Dermis microvascular lymphatic vessel endothelial cell (primary cell): ENCODE data around the gene OPA3. TPM values are rescaled to one million over a fixed set of nuclear protein-coding genes. Genes with fewer than 3 reads are reported as not detected.
A peak's percentile ranks its signal among the peaks of the same experiment; 100 is the strongest.
"Not testable (repeated sequence)": the region's sequence is repeated elsewhere in the genome, so short reads cannot be mapped to it uniquely, and the experiment has no call there.

Experiments
- DNase-seq, 2 donors: peaks; one replicate each; pipeline versions ENCODE4 v3.0.0 to v3.0.0-alpha.2; 2010; ENCODE audit warnings: low read depth in 2 of 2
- total RNA-seq: library from RNA; depleted of rRNA; stranded (reverse); fragments of >200 nt; gene quantifications from 2 replicates; pipeline ENCODE4 v1.2.1, GENCODE V29; 2014

OPA3 gene
- total RNA-seq, 1 donor from 2014 or later = 4.1 TPM

GRCh38 chr19:45522010-45522941 lies 62.3 kb downstream of the OPA3 start:
- no peak for DNase-seq

- DNase-seq = no peak
Observed at GRCh38 chr19:45518469-45518826, 66.2 kb downstream of the OPA3 start.

GRCh38 chr19:45517641-45518468 lies 66.7 kb downstream of the OPA3 start:
- no peak for DNase-seq

- DNase-seq = no peak
Observed at GRCh38 chr19:45517238-45517637, 67.4 kb downstream of the OPA3 start.

- DNase-seq = no peak
Observed at GRCh38 chr19:45515807-45516401, 68.7 kb downstream of the OPA3 start.

- DNase-seq = peak in 1 of 2 donors; percentile 16
Observed at GRCh38 chr19:45515081-45515624, 69.4 kb downstream of the OPA3 start.

GRCh38 chr19:45514376-45515051 lies 70.1 kb downstream of the OPA3 start:
- no peak for DNase-seq

GRCh38 chr19:45512881-45513483 lies 71.6 kb downstream of the OPA3 start:
- no peak for DNase-seq

- DNase-seq = no peak
Observed at GRCh38 chr19:45511074-45511473, 73.5 kb downstream of the OPA3 start.

GRCh38 chr19:45510352-45510751 lies 74.2 kb downstream of the OPA3 start:
- not testable (repeated sequence) for DNase-seq

- DNase-seq = no peak
Observed at GRCh38 chr19:45509692-45510015, 74.9 kb downstream of the OPA3 start.

- peak in 1 of 2 donors; percentile 58 for DNase-seq
Observed at GRCh38 chr19:45508861-45509691, 75.5 kb downstream of the OPA3 start.

- peak in 1 of 2 donors; percentile 46 for DNase-seq
Observed at GRCh38 chr19:45508417-45508860, 76.2 kb downstream of the OPA3 start.

GRCh38 chr19:45507872-45508416 lies 76.7 kb downstream of the OPA3 start:
- DNase-seq = peak in 1 of 2 donors; percentile 18

GRCh38 chr19:45506989-45507871 lies 77.4 kb downstream of the OPA3 start, which contains the start of gene VASP:
Gene VASP, plus strand, starts transcription at chr19:45507479. Its CDS starts 293 bp downstream, at chr19:45507772.
- DNase-seq = peak in 1 of 2 donors; percentile 77

GRCh38 chr19:45506246-45506988 lies 78.2 kb downstream of the OPA3 start:
- peak in 1 of 2 donors; percentile 88 for DNase-seq

GRCh38 chr19:45505996-45506245 lies 78.7 kb downstream of the OPA3 start:
- DNase-seq = no peak
